Tibial nerve (tissue), 3 donors: Measurements from ENCODE around the gene LAMP1.

Experiments used
- POLR2A ChIP-seq, 2 donors: fragments of 450-650 bp; IDR thresholded peaks; one replicate each; pipeline ENCODE4 v1.6.1; 2017; ENCODE audit warnings: antibody characterized with exemption in 2 of 2, mild to moderate bottlenecking in 2 of 2, moderate library complexity in 2 of 2
- TF ChIP-seq, protein P1 (sequence below), 5 experiments: fragments of 200-600 bp in 3 of 5; fragments of 450-650 bp in 2 of 5; sonication (generic) in 3 of 5; IDR thresholded peaks; one replicate each; pipeline ENCODE4 v1.5.1; 2016 to 2019; ENCODE audit warnings: antibody characterized with exemption in 5 of 5, mild to moderate bottlenecking in 3 of 5, moderate library complexity in 2 of 5

DNA sequence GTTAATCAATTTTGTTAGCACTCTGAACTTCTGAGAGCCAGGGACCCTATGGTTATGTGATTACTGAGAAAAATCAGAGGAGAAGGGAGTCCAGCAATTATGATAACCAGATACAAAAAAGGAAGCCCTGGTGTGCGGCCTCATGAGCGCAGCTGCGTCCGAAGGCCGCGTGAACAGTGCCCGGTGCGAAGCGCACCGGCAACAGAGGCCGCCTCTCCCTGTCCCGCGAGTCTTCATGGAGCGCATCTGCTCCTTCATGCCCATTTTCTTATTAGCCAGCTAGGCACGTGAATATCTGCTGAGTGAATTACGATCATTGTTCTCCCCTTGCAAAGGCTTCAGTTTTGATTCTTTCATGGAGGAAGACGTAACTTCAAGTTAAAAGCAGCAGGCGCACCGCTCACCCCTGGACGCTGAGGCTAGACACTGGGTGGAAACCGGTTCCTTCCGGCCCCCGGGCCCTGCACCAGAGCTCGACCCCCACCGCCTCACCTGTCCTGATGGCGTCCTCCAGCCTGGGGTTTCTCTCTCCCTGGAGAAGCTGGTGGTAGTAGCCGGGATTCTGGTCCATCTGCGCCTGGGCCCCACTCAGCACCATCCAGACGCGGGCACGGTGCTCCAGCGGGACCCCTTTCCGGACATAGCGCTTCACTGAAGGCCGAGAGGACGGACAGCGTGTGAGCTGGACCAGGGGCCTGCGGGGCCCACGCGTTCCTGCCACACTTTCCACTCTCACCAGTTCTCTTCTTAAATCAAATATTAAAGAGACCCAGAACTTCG lies 58.0 kb downstream of the LAMP1 start:
- TF ChIP-seq, protein P1, sequence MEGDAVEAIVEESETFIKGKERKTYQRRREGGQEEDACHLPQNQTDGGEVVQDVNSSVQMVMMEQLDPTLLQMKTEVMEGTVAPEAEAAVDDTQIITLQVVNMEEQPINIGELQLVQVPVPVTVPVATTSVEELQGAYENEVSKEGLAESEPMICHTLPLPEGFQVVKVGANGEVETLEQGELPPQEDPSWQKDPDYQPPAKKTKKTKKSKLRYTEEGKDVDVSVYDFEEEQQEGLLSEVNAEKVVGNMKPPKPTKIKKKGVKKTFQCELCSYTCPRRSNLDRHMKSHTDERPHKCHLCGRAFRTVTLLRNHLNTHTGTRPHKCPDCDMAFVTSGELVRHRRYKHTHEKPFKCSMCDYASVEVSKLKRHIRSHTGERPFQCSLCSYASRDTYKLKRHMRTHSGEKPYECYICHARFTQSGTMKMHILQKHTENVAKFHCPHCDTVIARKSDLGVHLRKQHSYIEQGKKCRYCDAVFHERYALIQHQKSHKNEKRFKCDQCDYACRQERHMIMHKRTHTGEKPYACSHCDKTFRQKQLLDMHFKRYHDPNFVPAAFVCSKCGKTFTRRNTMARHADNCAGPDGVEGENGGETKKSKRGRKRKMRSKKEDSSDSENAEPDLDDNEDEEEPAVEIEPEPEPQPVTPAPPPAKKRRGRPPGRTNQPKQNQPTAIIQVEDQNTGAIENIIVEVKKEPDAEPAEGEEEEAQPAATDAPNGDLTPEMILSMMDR (IDR thresholded peaks at IDR 0.05), result no peak
- TF ChIP-seq POLR2A (IDR thresholded peaks at IDR 0.05), result no peak
